BJ (cell line): ENCODE measurements around the gene HLA-B. TPM values are rescaled to one million over a fixed set of nuclear protein-coding genes. Genes with fewer than 3 reads are reported as not detected.

Experiments used
- CTCF ChIA-PET: fragments of 350-600 bp; formaldehyde crosslinking; extraction: SDS; loops from one replicate; lab custom pipeline; 2021; ENCODE audit warnings: antibody characterized with exemption, inconsistent platforms; lab: Yijun Ruan, JAX
- POLR2A ChIA-PET: fragments of 300-600 bp; sonication (Branson Sonifier 250); formaldehyde crosslinking; extraction: SDS; loops from one replicate; lab custom pipeline; 2021; ENCODE audit warnings: antibody characterized with exemption; lab: Charles Lee
- DNase-seq: peaks from one replicate; pipeline ENCODE4 v3.0.0-alpha.2; 2011; ENCODE audit warnings: low read depth
- H3K27me3 ChIP-seq: 2 replicates; pipeline ENCODE4 v1.6.0; 2011; ENCODE audit warnings: low read length; ENCODE audit not compliant: control insufficient read depth, insufficient read depth
- H3K36me3 ChIP-seq: 2 replicates; pipeline ENCODE4 v1.5.1; 2011; ENCODE audit warnings: low read length; ENCODE audit not compliant: control insufficient read depth, insufficient read depth
- H3K4me3 ChIP-seq: 2 replicates; pipeline ENCODE4 v1.5.1; 2011; ENCODE audit warnings: low read depth, mild to moderate bottlenecking, control low read depth, low read length
- polyA plus RNA-seq: library from polyadenylated mRNA; depleted of rRNA; stranded (reverse); fragments of >200 nt; gene quantifications from 2 replicates; pipeline ENCODE4 v1.2.3, GENCODE V29; 2011
- TF ChIP-seq, protein P1 (sequence below): IDR thresholded peaks from 2 replicates; pipeline ENCODE4 v1.5.1; 2011; ENCODE audit warnings: low read depth, mild to moderate bottlenecking, control low read depth, inconsistent platforms, low read length, moderate library complexity; ENCODE audit not compliant: insufficient read depth

Gene HLA-B
- polyA plus RNA-seq, 1 experiment = 1,777 TPM

- H3K36me3 ChIP-seq = no peaks in the 10 kb centered on the region
- no peak overlapping the region for H3K4me3 ChIP-seq
- CTCF ChIA-PET = interaction anchor here (0.6 to 2.2 kb wide), 2 partner anchors 21 to 487 kb away, joined by 3 to 5 read pairs; no protein-coding TSS in a partner anchor
- H3K27me3 ChIP-seq = no peaks in the 10 kb centered on the region; the same call in 1 of the 2 replicates
- POLR2A ChIA-PET = no interaction called here
- no peak for DNase-seq
- TF ChIP-seq, protein P1, sequence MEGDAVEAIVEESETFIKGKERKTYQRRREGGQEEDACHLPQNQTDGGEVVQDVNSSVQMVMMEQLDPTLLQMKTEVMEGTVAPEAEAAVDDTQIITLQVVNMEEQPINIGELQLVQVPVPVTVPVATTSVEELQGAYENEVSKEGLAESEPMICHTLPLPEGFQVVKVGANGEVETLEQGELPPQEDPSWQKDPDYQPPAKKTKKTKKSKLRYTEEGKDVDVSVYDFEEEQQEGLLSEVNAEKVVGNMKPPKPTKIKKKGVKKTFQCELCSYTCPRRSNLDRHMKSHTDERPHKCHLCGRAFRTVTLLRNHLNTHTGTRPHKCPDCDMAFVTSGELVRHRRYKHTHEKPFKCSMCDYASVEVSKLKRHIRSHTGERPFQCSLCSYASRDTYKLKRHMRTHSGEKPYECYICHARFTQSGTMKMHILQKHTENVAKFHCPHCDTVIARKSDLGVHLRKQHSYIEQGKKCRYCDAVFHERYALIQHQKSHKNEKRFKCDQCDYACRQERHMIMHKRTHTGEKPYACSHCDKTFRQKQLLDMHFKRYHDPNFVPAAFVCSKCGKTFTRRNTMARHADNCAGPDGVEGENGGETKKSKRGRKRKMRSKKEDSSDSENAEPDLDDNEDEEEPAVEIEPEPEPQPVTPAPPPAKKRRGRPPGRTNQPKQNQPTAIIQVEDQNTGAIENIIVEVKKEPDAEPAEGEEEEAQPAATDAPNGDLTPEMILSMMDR = no peak
Measured at GRCh38 chr6:31345026-31345730, 11.8 kb downstream of the HLA-B start.

- CTCF ChIA-PET = no interaction called here
- POLR2A ChIA-PET = no interaction called here
Measured at GRCh38 chr6:31340228-31340627, 16.8 kb downstream of the HLA-B start.

DNA sequence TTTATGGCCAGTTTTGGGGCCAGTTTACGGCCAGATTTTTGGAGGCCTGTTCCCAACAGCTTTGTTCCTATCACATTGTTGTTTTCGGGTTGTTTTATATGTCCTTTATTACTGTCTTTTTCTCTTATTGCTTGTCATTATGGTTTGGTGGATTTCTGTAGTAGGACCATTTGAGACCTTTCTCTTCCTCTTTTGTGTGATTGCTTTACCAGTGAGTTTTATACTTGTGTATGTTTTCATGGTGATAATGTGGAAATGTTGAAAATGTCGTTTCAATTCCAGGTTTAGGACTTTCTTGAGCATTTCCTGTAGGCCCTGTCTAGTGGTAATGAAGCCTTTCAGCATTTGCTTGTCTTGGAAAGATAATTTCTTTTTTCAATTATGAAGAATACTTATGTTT, 17.8 kb downstream of the HLA-B start:
- ChIA-PET POLR2A (no interaction called here), CTCF (no interaction called here)
- no peak overlapping the region for H3K4me3 ChIP-seq
- H3K36me3 ChIP-seq = no peaks in the 10 kb centered on the region
- TF ChIP-seq, protein P1 = no peak
- no peaks in the 10 kb centered on the region for H3K27me3 ChIP-seq
- DNase-seq = no peak

More at GRCh38 chr6:31340228-31340627, 16.8 kb downstream of the HLA-B start:
- H3K27me3 ChIP-seq = no peaks in the 10 kb centered on the region
- no peak overlapping the region for H3K4me3 ChIP-seq
- TF ChIP-seq, protein P1 = no peak
- H3K36me3 ChIP-seq = no peaks in the 10 kb centered on the region
- DNase-seq = no peak

DNA sequence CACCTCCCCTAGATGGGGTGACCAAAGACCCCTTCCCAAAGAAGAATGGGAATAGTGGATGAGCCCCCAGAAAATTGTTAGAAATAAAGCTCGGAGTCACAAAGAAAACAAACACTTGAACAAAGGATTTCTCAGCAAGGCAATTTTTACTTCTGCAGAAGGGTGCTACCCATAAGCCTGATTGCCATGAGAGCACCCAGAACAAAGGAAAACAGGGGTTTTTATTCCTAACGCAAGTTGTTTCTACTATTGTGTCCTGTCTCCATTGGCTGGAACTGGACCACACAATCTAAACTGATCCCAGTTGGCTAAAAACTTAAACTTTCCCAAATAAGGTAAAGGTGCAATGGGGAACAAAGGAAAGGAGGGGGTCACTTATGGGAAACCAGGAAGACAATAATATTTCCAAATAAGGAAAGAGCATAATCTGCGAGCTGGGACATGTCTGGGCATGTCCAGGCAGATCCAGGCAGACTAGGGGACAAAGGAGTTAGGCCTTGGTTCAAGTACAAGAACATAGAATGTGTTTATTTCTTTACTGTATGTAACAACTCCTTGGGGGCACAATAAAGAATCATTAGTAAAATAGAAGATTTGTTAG, 20.0 kb downstream of the HLA-B start:
- TF ChIP-seq, protein P1 = no peak
- H3K36me3 ChIP-seq = no peaks in the 10 kb centered on the region
- POLR2A ChIA-PET = no interaction called here

More for the DNA sequence above, 20.0 kb downstream of the HLA-B start:
- DNase-seq = no peak
- Histone ChIP-seq H3K4me3 (no peak overlapping the region), H3K27me3 (no peaks in the 10 kb centered on the region)
- CTCF ChIA-PET = no interaction called here
